ENCODE results near the gene NLGN1.

The NLGN1 gene

DNA sequence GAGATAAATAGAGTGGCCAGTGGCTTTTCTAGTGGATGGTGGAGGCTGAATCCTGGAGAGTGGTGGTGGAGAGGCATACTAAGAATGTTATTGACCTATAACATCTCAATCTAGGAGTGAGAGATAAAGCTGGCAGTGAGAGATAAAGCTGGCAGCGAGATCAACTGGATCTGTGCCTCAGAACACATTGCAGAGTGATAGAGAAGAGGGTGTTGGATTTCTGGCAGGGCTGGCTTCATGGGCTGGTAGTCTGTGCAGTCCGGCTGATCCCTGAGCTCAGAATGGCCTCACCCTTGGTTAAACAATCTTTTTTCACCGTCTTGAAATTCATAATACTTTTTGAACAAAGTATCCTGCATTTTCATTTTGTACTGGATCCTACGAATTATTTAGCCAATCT is 221.2 kb downstream of the NLGN1 start:
- Histone ChIP-seq H3K4me3 (ENCODE audit: low read depth, low read length) (no peak overlapping the region), H4K8ac (ENCODE audit: low read depth, low read length) (no peak overlapping the region), H3K14ac (ENCODE audit: low read length) (no peak overlapping the region), H3K79me1 (ENCODE audit: low read length) (no peaks in the 10 kb centered on the region), H2AFZ (ENCODE audit: insufficient read depth, low read length, poor library complexity) (no peak overlapping the region), H3K4ac (ENCODE audit: low read depth, low read length) (no peak overlapping the region), H3K4me1 (ENCODE audit: control insufficient read depth in 1 of 2, insufficient read depth in 2 of 2, low read length in 2 of 2) (no peaks in the 10 kb centered on the region), H3K27ac (ENCODE audit: low read depth, low read length) (no peak overlapping the region), H2BK12ac (ENCODE audit: low read length) (no peak overlapping the region), H2AK5ac (ENCODE audit: low read length) (no peak overlapping the region), H3K18ac (ENCODE audit: low read length) (no peak overlapping the region), H3K36me3 (ENCODE audit: control insufficient read depth in 1 of 2, insufficient read depth in 2 of 2, low read length in 2 of 2) (no peaks in the 10 kb centered on the region), H3K9me3 (ENCODE audit: insufficient read depth, low read depth, low read length) (no peaks in the 10 kb centered on the region), H3K23ac (ENCODE audit: low read length) (no peak overlapping the region), H3K27me3 (ENCODE audit: insufficient read depth, low read length) (no peaks in the 10 kb centered on the region), H4K91ac (ENCODE audit: low read depth, low read length) (no peak overlapping the region), H2BK5ac (ENCODE audit: low read depth, low read length, poor library complexity) (no peak overlapping the region), H3K79me2 (ENCODE audit: control insufficient read depth, insufficient read depth, low read length, poor library complexity) (no peaks in the 10 kb centered on the region), H3K9ac (ENCODE audit: low read length) (no peak overlapping the region), H4K12ac (ENCODE audit: low read depth, low read length) (no peak overlapping the region), H3K4me2 (ENCODE audit: low read length) (no peak overlapping the region), H2BK120ac (ENCODE audit: insufficient read depth, low read length, poor library complexity) (no peak overlapping the region)
- no CpG with 5 or more reads among the region's 4 CpGs for WGBS (ENCODE audit: extremely low coverage, insufficient coverage, insufficient read length)
- no peak for DNase-seq

DNA sequence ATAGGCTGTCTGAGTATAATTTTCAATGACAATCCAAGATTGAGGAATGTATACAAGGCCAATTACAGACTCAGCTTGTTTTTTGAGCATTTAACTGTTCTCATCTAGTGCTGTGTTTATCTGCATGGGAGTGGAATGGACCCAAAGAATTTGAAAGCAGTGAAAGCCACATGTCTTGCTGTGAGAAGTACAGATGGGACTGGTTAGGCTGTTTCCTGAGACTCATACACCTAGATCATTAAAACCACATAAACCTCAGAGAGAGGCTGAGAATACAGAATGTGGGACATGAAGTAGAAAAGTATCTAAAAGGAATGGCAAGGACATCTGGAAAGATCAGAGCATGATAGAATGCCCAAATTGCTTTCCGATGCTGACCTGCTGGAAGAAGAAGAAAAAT is 224.6 kb downstream of the NLGN1 start:
- no peak overlapping the region for H2AFZ ChIP-seq (ENCODE audit: insufficient read depth, low read length, poor library complexity)
- no peak overlapping the region for H2BK5ac ChIP-seq (ENCODE audit: low read depth, low read length, poor library complexity)
- H3K79me1 ChIP-seq (ENCODE audit: low read length), result no peaks in the 10 kb centered on the region
- no peak overlapping the region for H3K4me2 ChIP-seq (ENCODE audit: low read length)
- no peak overlapping the region for H3K9ac ChIP-seq (ENCODE audit: low read length)
- no peaks in the 10 kb centered on the region for H3K79me2 ChIP-seq (ENCODE audit: control insufficient read depth, insufficient read depth, low read length, poor library complexity)
- H2AK5ac ChIP-seq (ENCODE audit: low read length), result no peak overlapping the region
- no peaks in the 10 kb centered on the region for H3K36me3 ChIP-seq (ENCODE audit: control insufficient read depth in 1 of 2, insufficient read depth in 2 of 2, low read length in 2 of 2)
- no peak overlapping the region for H3K14ac ChIP-seq (ENCODE audit: low read length)
- no peaks in the 10 kb centered on the region for H3K27me3 ChIP-seq (ENCODE audit: insufficient read depth, low read length)
- H3K27ac ChIP-seq (ENCODE audit: low read depth, low read length), result no peak overlapping the region
- no peak overlapping the region for H3K18ac ChIP-seq (ENCODE audit: low read length)
- H3K23ac ChIP-seq (ENCODE audit: low read length), result no peak overlapping the region
- no peak for DNase-seq
- H2BK12ac ChIP-seq (ENCODE audit: low read length), result no peak overlapping the region
- H3K4me3 ChIP-seq (ENCODE audit: low read depth, low read length), result no peak overlapping the region
- WGBS (ENCODE audit: extremely low coverage, insufficient coverage, insufficient read length), result no CpG with 5 or more reads among the region's 1 CpG
- H4K91ac ChIP-seq (ENCODE audit: low read depth, low read length), result no peak overlapping the region
- H3K4ac ChIP-seq (ENCODE audit: low read depth, low read length), result no peak overlapping the region
- no peaks in the 10 kb centered on the region for H3K9me3 ChIP-seq (ENCODE audit: insufficient read depth, low read depth, low read length)
- H4K12ac ChIP-seq (ENCODE audit: low read depth, low read length), result no peak overlapping the region
- H2BK120ac ChIP-seq (ENCODE audit: insufficient read depth, low read length, poor library complexity), result no peak overlapping the region
- H4K8ac ChIP-seq (ENCODE audit: low read depth, low read length), result no peak overlapping the region
- H3K4me1 ChIP-seq (ENCODE audit: control insufficient read depth in 1 of 2, insufficient read depth in 2 of 2, low read length in 2 of 2), result no peaks in the 10 kb centered on the region

DNA sequence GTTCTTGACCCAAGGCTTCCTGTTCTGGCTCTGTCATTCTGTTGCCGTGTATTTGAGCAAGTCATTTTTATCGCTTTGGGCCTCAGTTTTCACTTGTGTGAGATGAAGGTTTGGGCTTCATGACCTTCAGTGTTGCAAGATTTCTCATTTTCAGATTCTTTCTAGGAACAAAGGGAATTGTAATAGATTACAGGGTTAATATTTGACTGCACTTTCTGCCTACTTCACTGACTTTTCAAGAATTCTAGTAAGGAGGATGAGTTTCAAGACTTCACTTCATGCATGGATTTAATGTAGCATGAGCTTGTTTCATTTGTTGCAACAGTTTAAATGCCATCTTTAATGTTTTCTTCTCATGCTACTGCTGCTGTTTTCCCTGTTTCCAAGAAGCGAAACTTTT is 226.5 kb downstream of the NLGN1 start:
- Histone ChIP-seq H3K79me1 (ENCODE audit: low read length) (no peaks in the 10 kb centered on the region), H3K9ac (ENCODE audit: low read length) (no peak overlapping the region), H3K9me3 (ENCODE audit: insufficient read depth, low read depth, low read length) (no peaks in the 10 kb centered on the region), H3K18ac (ENCODE audit: low read length) (no peak overlapping the region), H3K27me3 (ENCODE audit: insufficient read depth, low read length) (no peaks in the 10 kb centered on the region), H3K4me3 (ENCODE audit: low read depth, low read length) (no peak overlapping the region), H3K36me3 (ENCODE audit: control insufficient read depth in 1 of 2, insufficient read depth in 2 of 2, low read length in 2 of 2) (no peaks in the 10 kb centered on the region), H3K27ac (ENCODE audit: low read depth, low read length) (no peak overlapping the region), H3K4ac (ENCODE audit: low read depth, low read length) (no peak overlapping the region), H3K14ac (ENCODE audit: low read length) (no peak overlapping the region), H3K4me1 (ENCODE audit: control insufficient read depth in 1 of 2, insufficient read depth in 2 of 2, low read length in 2 of 2) (no peaks in the 10 kb centered on the region), H2AK5ac (ENCODE audit: low read length) (no peak overlapping the region), H2BK120ac (ENCODE audit: insufficient read depth, low read length, poor library complexity) (no peak overlapping the region), H2AFZ (ENCODE audit: insufficient read depth, low read length, poor library complexity) (no peak overlapping the region), H2BK5ac (ENCODE audit: low read depth, low read length, poor library complexity) (no peak overlapping the region), H3K23ac (ENCODE audit: low read length) (no peak overlapping the region), H2BK12ac (ENCODE audit: low read length) (no peak overlapping the region), H4K12ac (ENCODE audit: low read depth, low read length) (no peak overlapping the region), H4K8ac (ENCODE audit: low read depth, low read length) (no peak overlapping the region), H3K4me2 (ENCODE audit: low read length) (no peak overlapping the region), H4K91ac (ENCODE audit: low read depth, low read length) (no peak overlapping the region), H3K79me2 (ENCODE audit: control insufficient read depth, insufficient read depth, low read length, poor library complexity) (no peaks in the 10 kb centered on the region)
- no peak for DNase-seq
- no CpG with 5 or more reads among the region's 3 CpGs for WGBS (ENCODE audit: extremely low coverage, insufficient coverage, insufficient read length)

DNA sequence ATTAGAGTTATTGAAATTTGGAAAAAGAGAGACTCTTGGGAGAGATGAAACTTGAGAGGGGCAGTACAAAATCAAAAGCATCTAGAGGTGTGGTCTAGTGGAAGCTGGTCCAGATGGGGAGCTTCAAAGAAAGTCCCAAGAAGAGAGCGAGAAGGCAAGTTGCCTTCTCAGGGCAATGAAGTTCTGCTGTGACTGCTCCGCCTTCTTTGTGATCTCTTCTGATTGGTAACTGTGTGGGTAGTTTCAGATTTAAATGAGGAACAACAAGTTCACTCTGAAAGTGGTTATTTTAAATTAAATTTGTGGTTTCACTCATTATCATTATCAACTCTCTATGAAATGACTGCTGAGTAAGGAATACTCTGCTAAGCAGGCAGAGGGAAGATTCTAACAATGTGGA is 233.3 kb downstream of the NLGN1 start:
- H3K4me2 ChIP-seq (ENCODE audit: low read length), result no peak overlapping the region
- H3K18ac ChIP-seq (ENCODE audit: low read length), result no peak overlapping the region
- H3K23ac ChIP-seq (ENCODE audit: low read length), result no peak overlapping the region
- no peak overlapping the region for H3K14ac ChIP-seq (ENCODE audit: low read length)
- no peaks in the 10 kb centered on the region for H3K36me3 ChIP-seq (ENCODE audit: control insufficient read depth in 1 of 2, insufficient read depth in 2 of 2, low read length in 2 of 2)
- H3K79me1 ChIP-seq (ENCODE audit: low read length), result no peaks in the 10 kb centered on the region
- H3K9ac ChIP-seq (ENCODE audit: low read length), result no peak overlapping the region
- WGBS (ENCODE audit: extremely low coverage, insufficient coverage, insufficient read length), result no CpG with 5 or more reads among the region's 2 CpGs
- no peak overlapping the region for H4K12ac ChIP-seq (ENCODE audit: low read depth, low read length)
- H4K91ac ChIP-seq (ENCODE audit: low read depth, low read length), result no peak overlapping the region
- H4K8ac ChIP-seq (ENCODE audit: low read depth, low read length), result no peak overlapping the region
- H2AK5ac ChIP-seq (ENCODE audit: low read length), result no peak overlapping the region
- DNase-seq, result no peak
- no peaks in the 10 kb centered on the region for H3K9me3 ChIP-seq (ENCODE audit: insufficient read depth, low read depth, low read length)
- no peak overlapping the region for H3K27ac ChIP-seq (ENCODE audit: low read depth, low read length)
- H3K4ac ChIP-seq (ENCODE audit: low read depth, low read length), result no peak overlapping the region
- no peak overlapping the region for H2BK120ac ChIP-seq (ENCODE audit: insufficient read depth, low read length, poor library complexity)
- no peak overlapping the region for H3K4me3 ChIP-seq (ENCODE audit: low read depth, low read length)
- no peaks in the 10 kb centered on the region for H3K79me2 ChIP-seq (ENCODE audit: control insufficient read depth, insufficient read depth, low read length, poor library complexity)
- no peak overlapping the region for H2BK12ac ChIP-seq (ENCODE audit: low read length)
- H3K27me3 ChIP-seq (ENCODE audit: insufficient read depth, low read length), result no peaks in the 10 kb centered on the region
- no peaks in the 10 kb centered on the region for H3K4me1 ChIP-seq (ENCODE audit: control insufficient read depth in 1 of 2, insufficient read depth in 2 of 2, low read length in 2 of 2)
- no peak overlapping the region for H2AFZ ChIP-seq (ENCODE audit: insufficient read depth, low read length, poor library complexity)
- H2BK5ac ChIP-seq (ENCODE audit: low read depth, low read length, poor library complexity), result no peak overlapping the region

DNA sequence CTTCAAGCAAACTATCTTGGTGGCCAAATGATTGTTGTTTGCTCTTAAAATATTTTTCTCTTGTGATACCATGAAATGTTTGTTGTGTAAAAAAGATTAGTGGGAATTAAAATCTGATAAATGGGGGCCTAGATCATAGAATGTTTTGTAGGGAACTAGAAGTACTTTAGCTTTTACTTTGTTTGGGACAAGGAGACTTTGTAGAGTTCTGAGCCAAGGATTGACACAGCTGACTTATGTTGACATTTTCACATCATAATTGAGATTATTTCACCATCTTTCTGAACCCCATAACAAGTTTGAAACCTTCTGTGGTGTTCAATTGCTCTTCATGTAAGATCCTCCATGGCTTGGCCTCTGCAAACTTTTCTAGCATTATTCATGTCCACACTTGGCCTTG is 235.4 kb downstream of the NLGN1 start:
- Histone ChIP-seq H3K4me1 (ENCODE audit: control insufficient read depth in 1 of 2, insufficient read depth in 2 of 2, low read length in 2 of 2) (no peaks in the 10 kb centered on the region), H3K79me1 (ENCODE audit: low read length) (no peaks in the 10 kb centered on the region), H4K12ac (ENCODE audit: low read depth, low read length) (no peak overlapping the region), H3K4me3 (ENCODE audit: low read depth, low read length) (no peak overlapping the region), H3K4ac (ENCODE audit: low read depth, low read length) (no peak overlapping the region), H2BK120ac (ENCODE audit: insufficient read depth, low read length, poor library complexity) (no peak overlapping the region), H2AFZ (ENCODE audit: insufficient read depth, low read length, poor library complexity) (no peak overlapping the region), H3K4me2 (ENCODE audit: low read length) (no peak overlapping the region), H4K91ac (ENCODE audit: low read depth, low read length) (no peak overlapping the region), H3K79me2 (ENCODE audit: control insufficient read depth, insufficient read depth, low read length, poor library complexity) (no peaks in the 10 kb centered on the region), H3K27me3 (ENCODE audit: insufficient read depth, low read length) (no peaks in the 10 kb centered on the region), H2BK5ac (ENCODE audit: low read depth, low read length, poor library complexity) (no peak overlapping the region), H3K23ac (ENCODE audit: low read length) (no peak overlapping the region), H3K14ac (ENCODE audit: low read length) (no peak overlapping the region), H3K9ac (ENCODE audit: low read length) (no peak overlapping the region), H3K27ac (ENCODE audit: low read depth, low read length) (no peak overlapping the region), H3K9me3 (ENCODE audit: insufficient read depth, low read depth, low read length) (no peaks in the 10 kb centered on the region), H2AK5ac (ENCODE audit: low read length) (no peak overlapping the region), H3K36me3 (ENCODE audit: control insufficient read depth in 1 of 2, insufficient read depth in 2 of 2, low read length in 2 of 2) (no peaks in the 10 kb centered on the region), H4K8ac (ENCODE audit: low read depth, low read length) (no peak overlapping the region), H2BK12ac (ENCODE audit: low read length) (no peak overlapping the region), H3K18ac (ENCODE audit: low read length) (no peak overlapping the region)
- DNase-seq, result no peak
